HG03025 (cell line): ENCODE results near the gene SUSD5.

Experiments
- ATAC-seq: cut with Tn5 transposase; IDR thresholded peaks from one replicate; pipeline ENCODE4 v1.9.1; 2021; ENCODE audit warnings: mild to moderate bottlenecking, moderate library complexity; ENCODE audit not compliant: unreplicated experiment, low FRiP score

SUSD5 gene

GRCh38 chr3:33218446-33219174 lies at the start of gene SUSD5:
SUSD5 (minus strand) TSS chr3:33218810; CDS start chr3:33218797, 13 bp downstream.
- ATAC-seq, result no peak

- ATAC-seq, result no peak
Observed at GRCh38 chr3:33260104-33260503, 41.5 kb upstream of the SUSD5 start.

DNA sequence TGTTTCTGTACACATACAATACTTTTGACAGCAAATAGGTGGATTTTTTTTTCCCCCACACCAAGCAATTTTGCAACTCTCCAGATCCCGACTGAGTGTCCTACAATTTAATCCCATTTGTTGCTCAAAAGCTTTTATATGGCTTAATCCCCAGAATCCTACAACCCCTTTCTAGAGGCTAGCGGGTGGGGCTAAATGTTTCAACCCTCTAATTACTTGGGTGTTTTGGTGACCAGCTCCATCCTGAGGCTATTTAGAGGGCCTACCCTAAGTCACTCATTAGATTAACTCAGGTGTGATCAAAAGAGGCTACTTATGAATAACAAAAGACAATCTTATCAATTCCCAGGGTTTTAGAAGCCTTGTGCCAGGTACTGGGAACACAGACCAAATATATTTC lies 37.6 kb upstream of the SUSD5 start:
- ATAC-seq, result no peak

DNA sequence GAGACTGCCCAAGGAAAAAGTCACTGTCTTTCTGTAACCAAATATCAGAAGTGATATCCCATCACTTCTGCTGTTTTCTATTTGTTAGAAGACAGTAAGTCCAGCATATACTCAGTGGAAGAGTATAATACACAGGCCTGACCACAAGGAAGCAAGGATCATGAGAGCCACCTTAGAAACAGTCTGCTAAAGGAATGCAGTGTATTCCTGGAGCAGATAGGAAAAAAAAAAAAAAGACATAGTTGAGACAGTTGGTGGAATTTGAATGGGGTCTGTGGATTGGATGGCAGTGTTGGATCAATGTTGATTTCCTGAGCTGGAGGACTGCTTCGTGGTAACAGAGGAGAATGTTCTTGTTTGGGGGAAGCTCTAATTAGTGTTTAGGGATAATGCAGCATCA lies 32.1 kb upstream of the SUSD5 start:
- no peak for ATAC-seq

DNA sequence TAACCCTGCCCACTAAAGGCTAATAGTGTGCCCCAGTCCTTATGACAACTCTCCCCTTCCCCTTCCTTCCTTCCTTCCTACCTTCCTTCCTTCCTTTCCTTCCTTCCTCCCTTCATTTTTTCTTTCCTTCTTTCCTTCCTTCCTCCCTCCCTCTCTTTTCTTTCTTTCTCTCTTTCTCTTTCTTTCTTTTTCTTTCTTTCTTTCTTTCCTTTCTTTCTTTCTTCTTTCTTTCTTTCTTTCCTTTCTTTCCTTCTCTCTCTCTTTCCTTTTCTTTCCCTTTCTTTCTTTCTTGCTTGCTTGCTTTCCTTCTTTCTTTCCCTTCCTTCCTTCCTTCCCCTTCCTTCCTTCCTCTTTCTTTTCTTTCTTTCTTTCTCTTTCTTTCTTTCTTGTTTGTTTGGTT lies 28.2 kb upstream of the SUSD5 start:
- no peak for ATAC-seq

DNA sequence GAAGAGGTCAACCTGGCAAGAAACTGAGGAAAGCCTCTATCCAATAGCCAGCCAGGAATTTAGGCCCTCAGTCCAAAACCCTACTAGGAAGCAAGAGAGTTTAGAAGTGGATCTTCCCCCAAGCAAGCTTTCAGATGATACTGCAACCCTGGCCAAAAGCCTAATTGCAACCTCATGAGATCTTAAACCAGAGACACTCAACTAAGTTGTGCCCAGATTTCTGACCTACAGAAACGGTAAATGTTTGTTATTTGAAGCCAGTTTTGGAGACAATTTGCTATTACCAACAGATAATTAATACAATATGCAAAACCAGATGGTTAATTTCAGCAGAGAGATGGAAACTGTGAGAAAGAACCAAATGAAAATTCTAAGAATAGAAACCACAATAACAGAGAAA lies 21.7 kb upstream of the SUSD5 start:
- ATAC-seq, result no peak

- ATAC-seq, result no peak
Observed at GRCh38 chr3:33238923-33239322, 20.3 kb upstream of the SUSD5 start.

DNA sequence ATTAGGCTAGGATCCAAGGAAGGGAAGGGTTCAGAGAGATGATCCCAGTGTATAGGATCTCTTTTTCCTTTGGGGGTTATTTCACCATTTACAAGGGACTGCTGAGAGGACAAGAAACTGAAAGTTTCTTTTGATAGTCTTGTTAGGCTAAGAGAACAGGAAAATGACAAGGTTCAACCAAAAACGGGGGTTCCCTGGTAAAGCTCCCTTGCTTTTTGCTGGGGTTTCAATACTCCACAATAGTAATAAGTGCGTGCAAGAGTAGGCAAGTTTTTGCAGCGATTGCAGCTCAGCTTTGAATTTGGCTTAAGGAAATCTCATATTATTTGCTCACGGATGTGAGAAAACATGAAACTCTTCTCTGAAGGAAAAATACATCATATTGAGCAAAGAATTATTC lies 18.8 kb upstream of the SUSD5 start:
- ATAC-seq, result no peak

GRCh38 chr3:33236005-33236404 lies 17.4 kb upstream of the SUSD5 start:
- no peak for ATAC-seq

- ATAC-seq, result no peak
Observed at GRCh38 chr3:33233884-33234283, 15.3 kb upstream of the SUSD5 start.

DNA sequence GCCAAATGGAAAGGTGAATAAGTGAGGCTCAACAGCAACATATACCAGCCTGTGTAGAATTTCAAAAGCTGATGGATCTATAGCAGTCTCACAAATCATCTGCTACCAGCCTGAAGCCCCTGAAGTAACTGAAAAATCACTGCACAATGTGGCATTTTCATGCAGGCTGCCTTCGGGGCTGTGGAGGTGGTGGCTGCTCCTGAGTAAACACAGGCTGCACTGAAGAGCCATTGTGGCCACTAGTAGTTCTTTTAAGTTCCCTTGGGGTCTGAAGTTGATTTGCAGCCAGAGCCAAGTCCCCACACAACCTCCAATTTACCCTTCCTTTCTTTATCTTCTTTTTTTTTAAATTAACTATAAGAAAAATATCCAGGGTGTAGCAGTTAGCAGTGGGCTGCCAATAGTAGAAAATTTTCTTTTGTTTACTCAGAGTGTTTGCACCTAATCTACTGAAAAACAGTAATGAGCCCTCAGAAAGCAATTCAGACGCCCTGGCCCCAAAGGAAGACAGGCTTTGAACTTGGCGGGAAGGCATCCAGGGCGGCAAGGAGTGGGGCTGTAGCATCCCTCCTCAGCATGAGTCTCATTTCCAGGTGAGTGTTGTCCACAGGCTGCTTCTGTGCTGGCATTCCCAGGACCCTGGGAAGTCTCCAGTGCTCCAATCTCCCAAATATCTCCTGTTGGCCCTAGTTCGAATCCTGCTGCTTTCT lies 13.3 kb upstream of the SUSD5 start:
- ATAC-seq, result no peak

DNA sequence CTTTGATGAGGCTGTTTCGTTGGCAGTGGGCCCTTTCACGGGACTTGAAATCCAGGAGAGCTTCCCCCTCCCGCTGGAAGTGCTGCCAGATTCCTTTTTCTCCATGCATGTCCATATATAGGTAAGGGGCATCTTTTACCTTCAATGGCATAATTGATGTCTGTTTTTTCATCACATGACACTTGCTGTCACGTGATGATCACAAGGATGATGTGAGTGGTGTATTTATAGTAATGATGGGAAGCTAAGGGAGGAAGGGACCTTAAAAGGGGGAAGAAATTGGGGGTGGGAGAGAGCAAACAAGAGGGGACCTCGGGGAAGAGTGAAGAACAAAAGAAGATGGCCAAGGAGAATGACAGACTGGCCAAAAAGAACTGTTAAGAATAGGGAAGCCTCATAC lies 11.3 kb upstream of the SUSD5 start:
- ATAC-seq, result no peak

DNA sequence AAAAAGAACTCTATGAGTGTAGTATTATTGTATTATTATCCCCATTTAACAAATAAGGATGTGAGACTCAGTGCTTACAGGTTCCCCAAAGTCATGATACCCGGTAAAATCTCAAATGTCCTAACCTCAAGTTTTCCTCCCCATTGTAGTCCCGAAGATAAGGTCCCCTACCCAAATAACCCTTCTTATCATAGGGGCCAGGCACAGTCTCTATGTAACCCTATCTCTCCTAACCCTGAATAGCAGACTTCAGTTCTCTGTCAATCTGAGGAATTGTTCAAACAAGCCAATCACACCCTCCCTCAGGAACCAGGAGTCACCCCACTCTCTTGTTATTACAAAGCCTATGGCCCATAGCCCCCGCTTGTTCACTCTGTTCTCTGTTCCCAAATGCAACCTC lies 10.5 kb upstream of the SUSD5 start:
- no peak for ATAC-seq

GRCh38 chr3:33221241-33221640 lies 2.6 kb upstream of the SUSD5 start:
- no peak for ATAC-seq

- no peak for ATAC-seq
Observed at GRCh38 chr3:33219175-33219487, 521 bp upstream of the SUSD5 start.

DNA sequence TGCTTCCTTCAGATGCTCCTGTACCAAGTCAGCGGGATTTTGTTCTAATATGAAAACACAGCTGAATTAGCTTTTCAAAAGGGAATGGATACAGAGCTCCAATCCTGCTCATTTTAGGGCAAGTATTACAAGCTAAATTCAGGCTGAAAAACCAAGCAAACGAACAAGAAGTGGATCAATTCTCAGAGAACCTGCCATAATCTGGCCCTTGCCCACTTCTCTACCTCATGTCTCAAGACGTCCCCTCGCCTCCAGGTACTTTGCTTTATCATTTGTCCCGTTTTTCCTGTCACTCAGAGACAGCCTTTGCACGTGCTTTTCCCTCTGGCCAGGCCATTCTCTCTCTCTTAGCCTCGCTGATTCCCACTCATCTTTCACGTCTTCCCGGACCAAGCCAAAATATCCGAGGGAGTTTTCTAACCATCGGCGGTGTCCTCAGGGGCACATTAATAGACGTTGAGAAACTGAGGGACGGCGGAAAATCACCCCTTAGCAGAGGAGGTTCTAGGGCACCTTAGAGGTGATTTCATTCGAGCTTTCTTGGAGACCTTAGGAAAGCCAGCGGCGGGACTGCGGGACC lies 654 bp downstream of the SUSD5 start:
- no peak for ATAC-seq

DNA sequence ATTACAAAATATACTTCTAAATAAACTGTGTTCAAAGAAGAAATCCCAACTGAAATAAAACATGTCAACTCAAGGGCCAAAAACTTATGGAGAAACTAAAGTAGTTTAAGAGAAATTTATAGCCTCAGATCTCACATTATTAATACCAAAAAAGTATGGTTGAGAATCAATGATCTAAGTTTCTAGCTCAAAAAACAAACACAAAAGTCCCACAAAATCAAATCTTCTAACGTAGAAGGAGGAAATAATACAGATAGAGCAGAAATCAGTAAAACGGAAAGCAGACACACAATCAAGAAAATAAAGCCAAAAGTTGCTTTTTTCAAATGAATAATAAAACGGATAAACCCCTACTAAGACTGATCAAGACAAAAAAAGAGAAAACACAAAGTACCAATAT lies 2.9 kb downstream of the SUSD5 start:
- no peak for ATAC-seq

DNA sequence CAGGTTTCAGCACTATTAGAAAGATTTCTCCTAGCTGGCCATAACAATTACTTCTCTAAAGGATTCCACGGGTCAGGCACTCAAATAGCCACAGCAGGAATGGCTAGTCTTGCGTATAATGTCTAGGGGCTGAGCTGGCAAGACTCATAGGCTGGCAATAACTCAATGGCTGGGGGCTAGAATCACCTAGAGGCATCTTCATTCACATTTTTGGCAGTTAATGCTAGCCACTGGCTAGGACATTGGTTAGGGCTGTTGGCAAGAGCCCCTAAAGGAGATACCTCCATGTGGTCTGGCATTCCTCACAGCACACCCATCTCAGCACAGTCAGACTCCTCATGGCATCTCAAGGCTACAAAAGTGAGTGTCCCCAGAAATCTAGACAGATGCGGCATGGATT lies 6.2 kb downstream of the SUSD5 start:
- ATAC-seq, result no peak

DNA sequence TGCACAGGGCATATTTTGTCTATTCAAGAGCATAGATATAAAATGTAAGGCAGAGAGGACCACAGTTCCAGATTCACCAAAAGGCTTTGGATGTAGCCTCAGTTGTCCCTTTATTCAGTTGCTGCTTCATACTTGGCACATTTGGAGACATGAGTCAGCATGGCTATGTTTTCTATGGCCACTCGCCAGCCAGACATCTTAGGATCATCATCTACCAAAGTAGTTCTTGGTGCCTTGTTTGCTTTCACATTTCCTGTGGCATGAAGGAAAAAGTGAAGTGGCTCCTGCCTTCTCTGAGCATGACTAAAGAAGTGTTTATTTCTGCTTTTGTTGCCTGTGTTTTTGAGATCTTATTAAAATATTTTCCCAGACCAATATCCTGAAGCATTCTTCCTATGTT lies 7.2 kb downstream of the SUSD5 start:
- ATAC-seq, result no peak

DNA sequence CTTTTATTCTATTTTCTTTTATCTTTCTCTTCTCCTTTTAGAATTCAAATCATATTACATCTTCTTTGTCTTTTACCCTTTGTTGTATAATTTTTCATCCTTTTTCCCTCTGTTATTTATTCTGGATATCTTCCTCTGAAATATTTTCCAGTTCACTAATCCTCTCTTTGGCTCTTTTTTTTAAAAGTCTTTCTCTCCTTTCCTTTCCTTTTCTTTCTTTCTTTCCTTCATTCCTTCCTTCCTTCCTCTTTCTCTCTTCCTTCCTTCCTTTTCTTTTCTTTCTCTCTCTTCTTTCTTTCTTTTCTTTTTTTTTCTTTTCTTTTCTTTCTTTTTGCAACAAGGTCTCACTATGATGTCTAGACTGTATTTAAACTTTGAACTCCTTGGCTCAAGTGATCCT lies 9.3 kb downstream of the SUSD5 start:
- ATAC-seq, result no peak

DNA sequence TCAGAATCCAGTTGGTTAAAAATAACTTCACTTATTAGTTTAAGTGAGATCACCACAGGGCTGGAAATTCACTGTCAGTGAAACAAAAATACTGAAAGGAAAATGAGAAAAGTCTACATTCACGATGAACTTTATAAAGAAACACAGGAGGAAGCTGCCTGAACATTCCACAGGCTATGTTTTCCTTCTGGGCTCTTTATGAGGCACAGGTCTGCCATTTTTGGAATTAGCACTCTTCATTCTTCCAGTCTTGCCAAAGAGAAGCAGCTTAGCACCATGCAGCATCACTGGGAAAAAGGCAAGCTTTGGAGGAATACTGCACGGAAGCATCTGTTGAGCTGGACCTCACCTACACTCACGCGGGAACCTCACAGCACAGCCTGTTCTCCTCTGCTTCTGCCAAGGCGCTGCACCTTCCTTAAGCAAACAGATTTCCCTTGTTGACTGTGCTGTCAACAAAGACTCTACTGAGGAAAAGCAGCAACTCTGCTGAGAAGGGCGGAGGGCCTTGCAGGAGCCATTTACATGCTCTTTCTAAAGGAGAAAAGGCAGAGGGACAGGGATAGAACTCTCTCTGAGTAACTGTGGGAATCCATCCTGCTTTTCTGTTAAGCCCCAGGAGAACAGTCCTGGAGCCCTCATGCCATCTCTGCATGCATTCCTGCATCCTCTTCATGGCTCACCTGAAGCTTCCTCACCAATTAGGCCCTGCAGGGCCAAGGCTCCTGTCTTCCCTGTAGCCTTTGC lies 15.7 kb downstream of the SUSD5 start:
- no peak for ATAC-seq
